PC-3 (cell line): Measurements from ENCODE around the gene HTR4. TPM values are rescaled to one million over a fixed set of nuclear protein-coding genes. Genes with fewer than 3 reads are reported as not detected.

ENCODE experiments used
- ATAC-seq: fragments of 200-7000 bp; cut with Tn5 transposase; 2 replicates; pipeline ENCODE4 v1.9.1; 2020; ENCODE audit warnings: mild to moderate bottlenecking, moderate library complexity
- BruUV-seq: library from RNA; stranded (reverse); fragments of 400-500 nt; replicated peaks from 2 replicates; lab custom pipeline; 2021; lab: Mats Ljungman, UMichigan
- CTCF ChIA-PET: fragments of 300-600 bp; sonication (Branson Sonifier 250); formaldehyde crosslinking; loops from one replicate; lab custom pipeline; 2022; ENCODE audit warnings: antibody characterized with exemption; lab: Charles Lee
- POLR2A ChIA-PET: fragments of 300-600 bp; sonication (Branson Sonifier 250); formaldehyde crosslinking; loops from one replicate; lab custom pipeline; 2022; ENCODE audit warnings: antibody characterized with exemption; ENCODE audit not compliant: unreplicated experiment; lab: Charles Lee
- DNase-seq: peaks from one replicate; pipeline ENCODE4 v3.0.0-alpha.2; 2015
- H2AFZ ChIP-seq: fragments of 300-600 bp; sonication (generic); 2 replicates; pipeline ENCODE4 v1.6.0; 2016; ENCODE audit warnings: antibody characterized with exemption, low read length
- H3F3A ChIP-seq: fragments of 300-600 bp; sonication (generic); one replicate; pipeline ENCODE4 v1.6.0; 2017; ENCODE audit warnings: antibody characterized with exemption, low read length, control low read depth, mild to moderate bottlenecking; ENCODE audit not compliant: unreplicated experiment
- H3K27ac ChIP-seq: fragments of 300-600 bp; sonication (generic); 2 replicates; pipeline ENCODE4 v1.5.1; 2016; ENCODE audit warnings: mild to moderate bottlenecking, low read length
- H3K27me3 ChIP-seq: fragments of 300-600 bp; sonication (generic); 2 replicates; pipeline ENCODE4 v1.6.1; 2016; ENCODE audit warnings: low read length, mixed read lengths
- H3K36me3 ChIP-seq: fragments of 300-600 bp; sonication (generic); 2 replicates; pipeline ENCODE4 v1.6.1; 2016; ENCODE audit warnings: low read depth, mixed run types, low read length, mixed read lengths
- H3K4me1 ChIP-seq: fragments of 300-600 bp; sonication (generic); 2 replicates; pipeline ENCODE4 v1.5.1; 2016; ENCODE audit warnings: low read length; ENCODE audit not compliant: insufficient read depth
- H3K4me2 ChIP-seq: fragments of 300-600 bp; sonication (generic); 2 replicates; pipeline ENCODE4 v1.6.0; 2016; ENCODE audit warnings: low read length
- H3K4me3 ChIP-seq: fragments of 300-600 bp; sonication (generic); 2 replicates; pipeline ENCODE4 v1.5.1; 2016; ENCODE audit warnings: mild to moderate bottlenecking, low read length, mixed read lengths
- H3K79me2 ChIP-seq: fragments of 300-600 bp; sonication (generic); 2 replicates; pipeline ENCODE4 v1.6.1; 2017; ENCODE audit warnings: low read length, mixed read lengths
- H3K9ac ChIP-seq: fragments of 300-600 bp; sonication (generic); 2 replicates; pipeline ENCODE4 v1.6.0; 2016; ENCODE audit warnings: mild to moderate bottlenecking, low read length
- H3K9me2 ChIP-seq: fragments of 300-600 bp; sonication (generic); replicated peaks from 2 replicates; pipeline ENCODE4 v1.6.1; 2016; ENCODE audit warnings: mixed run types, low read length, mixed read lengths
- H3K9me3 ChIP-seq: fragments of 300-600 bp; sonication (generic); 2 replicates; pipeline ENCODE4 v1.6.1; 2016; ENCODE audit warnings: low read length, mixed read lengths
- H4K20me1 ChIP-seq: fragments of 300-600 bp; sonication (generic); 2 replicates; pipeline ENCODE4 v1.6.1; 2016; ENCODE audit warnings: low read length, mixed read lengths
- EZH2 ChIP-seq: fragments of 300-600 bp; sonication (generic); IDR thresholded peaks from one replicate; pipeline ENCODE4 v1.6.1; 2017; ENCODE audit warnings: antibody characterized with exemption, mild to moderate bottlenecking, low read length; ENCODE audit not compliant: unreplicated experiment
- EZH2phosphoT487 ChIP-seq: fragments of 300-600 bp; sonication (generic); IDR thresholded peaks from 2 replicates; pipeline ENCODE4 v1.6.1; 2018; ENCODE audit warnings: mild to moderate bottlenecking, antibody characterized with exemption, low read length, borderline replicate concordance
- intact Hi-C: fragments of 100-400 bp; cut with micrococcal nuclease; formaldehyde crosslinking; loops from 2 replicates; pipeline ENCODE4 v1.9.0; 2023
- total RNA-seq: library from RNA; depleted of rRNA; stranded (reverse); fragments of >200 nt; gene quantifications from 2 replicates; pipeline ENCODE4 v1.2.3, GENCODE V29; 2014
- TF ChIP-seq, protein P1 (sequence below): fragments of 300-600 bp; sonication (generic); conservative IDR thresholded peaks from 2 replicates; pipeline ENCODE4 v1.5.1; 2017; ENCODE audit warnings: antibody characterized with exemption, low read depth, mild to moderate bottlenecking, low read length

HTR4 gene
- total RNA-seq, 1 experiment from 2014 or later, result not detected

DNA sequence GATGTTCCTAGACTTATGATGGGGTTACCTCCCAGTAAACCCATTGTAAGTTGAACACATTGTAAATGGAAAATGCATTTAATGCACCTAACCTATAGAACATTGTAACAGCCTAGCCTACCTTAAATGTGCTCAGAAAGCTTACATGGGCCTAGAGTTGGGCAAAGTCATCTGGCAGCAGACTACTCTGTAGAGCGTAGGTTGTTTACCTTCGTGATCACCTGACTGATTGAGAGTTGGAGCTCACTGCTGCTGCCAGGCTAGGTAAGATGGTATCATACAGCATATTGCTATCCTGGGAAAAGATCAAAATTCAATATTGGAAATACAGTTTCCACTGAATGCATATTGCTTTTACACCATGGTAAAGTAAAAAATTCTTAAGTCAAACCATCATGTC is 95.4 kb downstream of the HTR4 start:
- no peak for ATAC-seq
- CTCF ChIA-PET, result no interaction called here

DNA sequence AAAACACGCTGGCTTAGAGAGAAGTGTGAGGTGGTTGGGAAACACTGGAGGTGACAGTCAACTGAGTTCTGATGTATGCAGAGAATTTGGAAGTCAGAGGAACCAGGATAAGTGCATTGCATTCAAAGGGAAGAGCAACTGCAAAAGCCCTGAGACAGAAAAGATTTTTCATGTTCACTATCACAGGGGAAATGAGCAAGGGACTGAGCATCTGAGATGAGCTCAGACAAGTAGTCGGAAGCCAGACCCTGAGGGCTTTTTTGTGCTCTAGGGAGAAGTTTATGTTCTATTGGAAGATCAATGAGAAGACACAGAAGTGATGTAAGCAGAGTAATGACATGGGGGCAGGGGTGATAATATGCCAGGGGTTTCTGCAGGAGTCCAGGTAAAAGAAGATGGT is 97.5 kb downstream of the HTR4 start:
- Histone ChIP-seq H3K4me1 (no peaks in the 10 kb centered on the region), H3K9me2 (no peaks in the 10 kb centered on the region), H3F3A (no peaks in the 10 kb centered on the region), H3K27ac (no peak overlapping the region), H3K79me2 (no peaks in the 10 kb centered on the region), H3K9me3 (no peaks in the 10 kb centered on the region), H3K36me3 (no peaks in the 10 kb centered on the region), H3K9ac (no peak overlapping the region), H3K27me3 (peaks cover 82% of the 10 kb centered on the region), H2AFZ (no peak overlapping the region), H3K4me2 (no peak overlapping the region), H4K20me1 (no peaks in the 10 kb centered on the region), H3K4me3 (no peak overlapping the region)
- ChIA-PET POLR2A (no interaction called here), CTCF (no interaction called here)
- no TSS peak for BruUV-seq
- ATAC-seq (no peak), DNase-seq (no peak)
- TF ChIP-seq EZH2 (no peak), EZH2phosphoT487 (no peak)
- intact Hi-C loops, result no loop called here

More for the DNA sequence above, 95.4 kb downstream of the HTR4 start:
- H3K4me2 ChIP-seq, result no peak overlapping the region
- no peak for DNase-seq
- H3K4me3 ChIP-seq, result no peak overlapping the region
- no peaks in the 10 kb centered on the region for H3K36me3 ChIP-seq
- no peaks in the 10 kb centered on the region for H3K4me1 ChIP-seq
- BruUV-seq, result no TSS peak
- no peaks in the 10 kb centered on the region for H3K9me2 ChIP-seq
- H3K79me2 ChIP-seq, result no peaks in the 10 kb centered on the region
- intact Hi-C loops, result no loop called here
- POLR2A ChIA-PET, result no interaction called here
- H3F3A ChIP-seq, result no peaks in the 10 kb centered on the region
- no peak overlapping the region for H2AFZ ChIP-seq
- no peaks in the 10 kb centered on the region for H3K9me3 ChIP-seq
- no peak overlapping the region for H3K27ac ChIP-seq
- peaks cover 83% of the 10 kb centered on the region for H3K27me3 ChIP-seq
- TF ChIP-seq, protein P1, sequence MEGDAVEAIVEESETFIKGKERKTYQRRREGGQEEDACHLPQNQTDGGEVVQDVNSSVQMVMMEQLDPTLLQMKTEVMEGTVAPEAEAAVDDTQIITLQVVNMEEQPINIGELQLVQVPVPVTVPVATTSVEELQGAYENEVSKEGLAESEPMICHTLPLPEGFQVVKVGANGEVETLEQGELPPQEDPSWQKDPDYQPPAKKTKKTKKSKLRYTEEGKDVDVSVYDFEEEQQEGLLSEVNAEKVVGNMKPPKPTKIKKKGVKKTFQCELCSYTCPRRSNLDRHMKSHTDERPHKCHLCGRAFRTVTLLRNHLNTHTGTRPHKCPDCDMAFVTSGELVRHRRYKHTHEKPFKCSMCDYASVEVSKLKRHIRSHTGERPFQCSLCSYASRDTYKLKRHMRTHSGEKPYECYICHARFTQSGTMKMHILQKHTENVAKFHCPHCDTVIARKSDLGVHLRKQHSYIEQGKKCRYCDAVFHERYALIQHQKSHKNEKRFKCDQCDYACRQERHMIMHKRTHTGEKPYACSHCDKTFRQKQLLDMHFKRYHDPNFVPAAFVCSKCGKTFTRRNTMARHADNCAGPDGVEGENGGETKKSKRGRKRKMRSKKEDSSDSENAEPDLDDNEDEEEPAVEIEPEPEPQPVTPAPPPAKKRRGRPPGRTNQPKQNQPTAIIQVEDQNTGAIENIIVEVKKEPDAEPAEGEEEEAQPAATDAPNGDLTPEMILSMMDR, result no peak
- no peak for TF ChIP-seq EZH2
- TF ChIP-seq EZH2phosphoT487, result no peak
- H3K9ac ChIP-seq, result no peak overlapping the region
- H4K20me1 ChIP-seq, result no peaks in the 10 kb centered on the region

DNA sequence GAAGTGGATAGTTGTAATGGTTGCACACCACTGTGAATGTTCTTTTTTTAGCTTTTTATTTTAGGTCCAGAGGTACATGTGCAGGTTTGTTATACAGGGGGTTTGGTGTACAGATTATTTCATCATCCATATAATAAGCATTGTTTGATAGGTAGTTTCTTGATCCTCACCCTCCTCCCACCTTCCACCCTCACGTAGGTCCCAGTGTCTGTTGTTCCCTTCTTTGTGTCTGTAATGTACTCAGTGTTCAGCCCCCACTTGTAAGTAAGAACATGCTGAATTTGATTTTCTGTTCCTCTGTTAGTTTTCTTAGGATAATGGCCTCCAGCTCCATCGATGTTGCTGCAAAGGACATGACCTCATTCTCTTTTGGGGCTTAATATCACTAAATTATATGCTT is 99.7 kb downstream of the HTR4 start:
- no peaks in the 10 kb centered on the region for H3K4me1 ChIP-seq
- H4K20me1 ChIP-seq, result no peaks in the 10 kb centered on the region
- POLR2A ChIA-PET, result no interaction called here
- no peak overlapping the region for H3K4me2 ChIP-seq
- H3K9me2 ChIP-seq, result no peaks in the 10 kb centered on the region
- ATAC-seq, result no peak
- H3K4me3 ChIP-seq, result no peak overlapping the region
- peaks cover 81% of the 10 kb centered on the region for H3K27me3 ChIP-seq
- H3K27ac ChIP-seq, result no peak overlapping the region
- no peak overlapping the region for H3K9ac ChIP-seq
- CTCF ChIA-PET, result no interaction called here
- TF ChIP-seq EZH2 (no peak), EZH2phosphoT487 (no peak)
- TF ChIP-seq, protein P1, result no peak
- no peaks in the 10 kb centered on the region for H3K9me3 ChIP-seq
- H3K36me3 ChIP-seq, result no peaks in the 10 kb centered on the region
- no TSS peak for BruUV-seq
- intact Hi-C loops, result no loop called here
- no peaks in the 10 kb centered on the region for H3K79me2 ChIP-seq
- no peaks in the 10 kb centered on the region for H3F3A ChIP-seq
- H2AFZ ChIP-seq, result no peak overlapping the region
- DNase-seq, result no peak
